B cell (primary cell): ENCODE results near the gene ALKBH5.

Experiments used
- CTCF ChIP-seq: fragments of 200-600 bp; IDR thresholded peaks from one replicate; pipeline ENCODE4 v1.8.0; 2022; ENCODE audit warnings: antibody characterized with exemption, mild to moderate bottlenecking
- EZH2 ChIP-seq: IDR thresholded peaks from 2 replicates; pipeline ENCODE4 v1.6.1; 2012; ENCODE audit warnings: borderline replicate concordance, low read depth, mild to moderate bottlenecking, moderate library complexity, low read length; ENCODE audit not compliant: insufficient read depth, poor library complexity, severe bottlenecking

- TF ChIP-seq CTCF = peak; percentile 75
- TF ChIP-seq EZH2 = no peak
Observed at GRCh38 chr17:18248300-18248731, 64.7 kb downstream of the ALKBH5 start.
